ENCODE measurements around the gene ACR. TPM values are rescaled to one million over a fixed set of nuclear protein-coding genes. Genes with fewer than 3 reads are reported as not detected.

The ACR gene
- total and polyA plus RNA-seq, 2 of the 4 experiments (the other 2 are of a cell fraction) = not detected

DNA sequence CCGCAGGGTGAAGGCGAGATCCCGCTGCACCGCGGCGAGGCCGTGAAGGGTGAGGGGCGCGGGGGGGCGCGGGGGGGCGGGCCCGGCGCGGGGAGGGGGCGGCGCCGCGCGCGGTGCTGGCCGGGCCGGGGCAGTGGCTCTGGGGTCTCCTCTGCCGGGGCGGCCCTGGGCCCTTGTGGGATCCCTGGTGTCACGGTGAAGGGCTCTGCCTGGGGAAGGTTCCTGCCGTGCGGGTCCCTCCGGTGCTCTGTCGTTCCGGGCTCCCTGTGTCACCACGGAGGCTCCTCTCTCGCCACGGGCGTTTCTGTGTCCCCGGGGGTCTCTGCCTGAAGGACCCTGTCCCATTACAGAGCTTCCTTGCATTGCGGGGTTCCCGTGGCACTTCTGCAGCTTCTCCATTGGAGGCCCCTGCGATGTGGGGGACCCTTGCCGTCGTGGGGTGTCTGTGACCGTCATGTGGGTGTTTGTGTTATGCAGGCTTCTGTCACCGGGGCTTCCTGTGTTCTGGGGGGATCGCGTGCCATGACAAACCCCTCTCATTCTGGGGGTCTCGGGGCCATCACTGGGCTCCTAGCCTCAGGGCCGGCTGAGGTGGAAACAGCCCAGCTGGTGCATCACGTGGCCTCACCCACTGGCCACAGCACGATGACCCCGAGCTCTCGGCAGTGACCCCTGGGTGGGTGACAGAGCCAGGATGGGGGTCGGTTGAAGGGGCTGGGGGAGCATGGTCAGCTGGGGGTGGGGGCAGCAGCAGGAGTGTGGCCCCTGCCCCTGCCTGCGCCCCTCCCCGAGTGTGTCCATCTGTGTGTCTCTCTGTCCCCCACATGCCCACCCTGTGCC, 40.1 kb upstream of the ACR start:
- H3K9ac ChIP-seq (ENCODE audit: low read depth, low read length) = peak overlapping the region; percentile 32
- H3K4me3 ChIP-seq (ENCODE audit: insufficient read depth, low read depth, low read length) = peak overlapping the region; percentile 48
- H3K79me1 ChIP-seq (ENCODE audit: low read depth in 1 of 2, low read length in 2 of 2) = peaks cover 7 to 15% of the 10 kb centered on the region in 2 experiments; a peak in 3 of 4 replicates
- H2AFZ ChIP-seq (replicated peaks; ENCODE audit: low read length, poor library complexity) = peak overlapping the region; percentile 84
- H3K56ac ChIP-seq (ENCODE audit: extremely low read depth, insufficient read depth, low read length) = no peak overlapping the region
- peaks cover 12% of the 10 kb centered on the region for H3K27me3 ChIP-seq (ENCODE audit: control insufficient read depth, insufficient read depth, low read length)
- no peak overlapping the region for H4K5ac ChIP-seq (ENCODE audit: low read depth, low read length)
- H4K20me1 ChIP-seq (ENCODE audit: insufficient read depth, low read length) = peaks cover 9% of the 10 kb centered on the region; the same call in 1 of the 2 replicates
- H2AK5ac ChIP-seq (ENCODE audit: low read depth, low read length) = no peak overlapping the region
- DNase-seq (no peak), ATAC-seq (ENCODE audit: low read depth) (peak; percentile 25)
- WGBS, 2 experiments (ENCODE audit: extremely low coverage in 2 of 2, insufficient read length in 1 of 2) = no CpG with 5 or more reads among the region's 54 CpGs
- in situ Hi-C loops (cut with MboI; ENCODE audit: low sequenced_read_pairs) (no loop called here), dilution Hi-C loops (cut with HindIII; ENCODE audit: low sequenced_read_pairs, unreplicated experiment) (no loop called here), intact Hi-C loops (cut with micrococcal nuclease) (no loop called here)
- 0 out of 2 replicates have a peak overlapping the region, but pooled peaks have one; percentile 44 for H3K14ac ChIP-seq (replicated peaks; ENCODE audit: low read depth, low read length)
- TF ChIP-seq RCOR1 (IDR thresholded peaks at IDR 0.05; ENCODE audit: insufficient replicate concordance, low read length) = no peak
- peak; percentile 54; the same call in 1 of the 2 replicates for TF ChIP-seq USF2 (IDR thresholded peaks at IDR 0.05; ENCODE audit: low read depth, low read length)
- H2BK5ac ChIP-seq (ENCODE audit: low read depth, low read length, poor library complexity, severe bottlenecking) = no peak overlapping the region
- H3K9me1 ChIP-seq (ENCODE audit: insufficient read depth, low read length) = no peaks in the 10 kb centered on the region; the same call in 1 of the 2 replicates
- ChIA-PET POLR2A (ENCODE audit: unreplicated experiment) (no interaction called here), CTCF (no interaction called here)
- peak overlapping the region; percentile 87 for H2AK9ac ChIP-seq (replicated peaks; ENCODE audit: low read depth, low read length, poor library complexity)
- H3K23ac ChIP-seq (ENCODE audit: low read depth, low read length) = peak overlapping the region; percentile 71; the same call in 1 of the 2 replicates
- H3K18ac ChIP-seq (ENCODE audit: low read depth, low read length) = no peak overlapping the region
- no peak overlapping the region for H3K27ac ChIP-seq (ENCODE audit: insufficient read depth, low read length)
- BruUV-seq (replicated peaks) = no TSS peak
- H4K8ac ChIP-seq (ENCODE audit: low read depth in 2 of 2, low read length in 2 of 2) = no peak overlapping the region
- peak overlapping the region; percentile 71 for H3K4me2 ChIP-seq (ENCODE audit: low read depth, low read length)
- peaks cover 4% of the 10 kb centered on the region for H3K4me1 ChIP-seq (ENCODE audit: control insufficient read depth, insufficient read depth, low read length)
- H2BK20ac ChIP-seq (ENCODE audit: low read depth, low read length) = no peak overlapping the region
- no peaks in the 10 kb centered on the region for H3K9me3 ChIP-seq (ENCODE audit: control insufficient read depth, insufficient read depth, low read length)
- no peak overlapping the region for H2BK120ac ChIP-seq (ENCODE audit: low read depth, low read length)
- H3K36me3 ChIP-seq (ENCODE audit: control insufficient read depth, insufficient read depth, low read length) = no peaks in the 10 kb centered on the region
- H2BK15ac ChIP-seq (ENCODE audit: low read depth, low read length) = no peak overlapping the region
- H3K4ac ChIP-seq (ENCODE audit: low read depth, low read length) = 0 out of 2 replicates have a peak overlapping the region, but pooled peaks have one; percentile 7
- no peak overlapping the region for H4K91ac ChIP-seq (ENCODE audit: insufficient read depth, low read depth, low read length)

Measured in IMR-90 (cell line).